OCI-LY3 (cell line): ENCODE results near the gene KIF2A.

Experiments
- EZH2phosphoT487 ChIP-seq: fragments of 200-600 bp; shearing (Covaris generic); IDR thresholded peaks from 2 replicates; pipeline ENCODE4 v1.6.1; 2018; ENCODE audit warnings: antibody characterized with exemption, mixed run types, low read depth
- TF ChIP-seq, protein P1 (sequence below): fragments of 200-600, 300-600 bp; sonication (generic); IDR thresholded peaks from 2 replicates; pipeline ENCODE4 v1.5.1; 2014; ENCODE audit warnings: antibody characterized with exemption, low read length, low read depth

- TF ChIP-seq, protein P1, sequence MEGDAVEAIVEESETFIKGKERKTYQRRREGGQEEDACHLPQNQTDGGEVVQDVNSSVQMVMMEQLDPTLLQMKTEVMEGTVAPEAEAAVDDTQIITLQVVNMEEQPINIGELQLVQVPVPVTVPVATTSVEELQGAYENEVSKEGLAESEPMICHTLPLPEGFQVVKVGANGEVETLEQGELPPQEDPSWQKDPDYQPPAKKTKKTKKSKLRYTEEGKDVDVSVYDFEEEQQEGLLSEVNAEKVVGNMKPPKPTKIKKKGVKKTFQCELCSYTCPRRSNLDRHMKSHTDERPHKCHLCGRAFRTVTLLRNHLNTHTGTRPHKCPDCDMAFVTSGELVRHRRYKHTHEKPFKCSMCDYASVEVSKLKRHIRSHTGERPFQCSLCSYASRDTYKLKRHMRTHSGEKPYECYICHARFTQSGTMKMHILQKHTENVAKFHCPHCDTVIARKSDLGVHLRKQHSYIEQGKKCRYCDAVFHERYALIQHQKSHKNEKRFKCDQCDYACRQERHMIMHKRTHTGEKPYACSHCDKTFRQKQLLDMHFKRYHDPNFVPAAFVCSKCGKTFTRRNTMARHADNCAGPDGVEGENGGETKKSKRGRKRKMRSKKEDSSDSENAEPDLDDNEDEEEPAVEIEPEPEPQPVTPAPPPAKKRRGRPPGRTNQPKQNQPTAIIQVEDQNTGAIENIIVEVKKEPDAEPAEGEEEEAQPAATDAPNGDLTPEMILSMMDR: no peak
- TF ChIP-seq EZH2phosphoT487: no peak
These were observed 20.7 kb downstream of the KIF2A start for GRCh38 chr5:62326702-62327101.
